ENCODE measurements around the gene EPHB2. TPM values are rescaled to one million over a fixed set of nuclear protein-coding genes. Genes with fewer than 3 reads are reported as not detected.

Gene EPHB2
- total RNA-seq, 1 experiment from 2014 or later = 0.79 TPM

- ChIA-PET POLR2A (interaction anchor here (0.7 kb wide), 1 partner anchor 28 kb away, joined by 3 read pairs; no protein-coding TSS in a partner anchor), CTCF (no interaction called here)
- no peaks in the 10 kb centered on the region for H3K9me3 Mint-ChIP-seq (ENCODE audit: unreplicated experiment)
- intact Hi-C loops (cut with micrococcal nuclease) = no loop called here
- no peak overlapping the region for H3K27ac Mint-ChIP-seq (ENCODE audit: low read depth, unreplicated experiment)
- H3K4me3 Mint-ChIP-seq (ENCODE audit: unreplicated experiment) = no peak overlapping the region
- no peak for TF ChIP-seq CTCF (IDR thresholded peaks at IDR 0.05; ENCODE audit: unreplicated experiment)
- no peaks in the 10 kb centered on the region for H3K36me3 Mint-ChIP-seq (ENCODE audit: insufficient read depth, unreplicated experiment)
- H3K27me3 Mint-ChIP-seq (ENCODE audit: insufficient read depth, unreplicated experiment) = peaks cover 13% of the 10 kb centered on the region
- no peak for DNase-seq (ENCODE audit: unreplicated experiment)
- H3K4me1 Mint-ChIP-seq (ENCODE audit: insufficient read depth, unreplicated experiment) = no peaks in the 10 kb centered on the region
- BruUV-seq (replicated peaks) = no TSS peak
Observed at GRCh38 chr1:22855668-22856606, 145.3 kb downstream of the EPHB2 start.

GRCh38 chr1:22857661-22858060, 147.0 kb downstream of the EPHB2 start:
- Mint-ChIP-seq H3K4me1 (ENCODE audit: insufficient read depth, unreplicated experiment) (no peaks in the 10 kb centered on the region), H3K9me3 (ENCODE audit: unreplicated experiment) (no peaks in the 10 kb centered on the region), H3K36me3 (ENCODE audit: insufficient read depth, unreplicated experiment) (no peaks in the 10 kb centered on the region), H3K4me3 (ENCODE audit: unreplicated experiment) (no peak overlapping the region), H3K27ac (ENCODE audit: low read depth, unreplicated experiment) (no peak overlapping the region), H3K27me3 (ENCODE audit: insufficient read depth, unreplicated experiment) (no peaks in the 10 kb centered on the region)
- TF ChIP-seq CTCF (IDR thresholded peaks at IDR 0.05; ENCODE audit: unreplicated experiment) = no peak
- ChIA-PET POLR2A (no interaction called here), CTCF (no interaction called here)
- intact Hi-C loops (cut with micrococcal nuclease) = no loop called here
- no TSS peak for BruUV-seq (replicated peaks)
- DNase-seq (ENCODE audit: unreplicated experiment) = no peak

- Mint-ChIP-seq H3K27ac (ENCODE audit: low read depth, unreplicated experiment) (no peak overlapping the region), H3K27me3 (ENCODE audit: insufficient read depth, unreplicated experiment) (no peaks in the 10 kb centered on the region), H3K9me3 (ENCODE audit: unreplicated experiment) (no peaks in the 10 kb centered on the region), H3K36me3 (ENCODE audit: insufficient read depth, unreplicated experiment) (no peaks in the 10 kb centered on the region), H3K4me1 (ENCODE audit: insufficient read depth, unreplicated experiment) (no peaks in the 10 kb centered on the region), H3K4me3 (ENCODE audit: unreplicated experiment) (no peak overlapping the region)
- CTCF ChIA-PET = interaction anchor here (2.6 kb wide), 1 partner anchor 157 kb away, joined by 23 read pairs; no protein-coding TSS in a partner anchor
- intact Hi-C loops (cut with micrococcal nuclease) = no loop called here
- DNase-seq (ENCODE audit: unreplicated experiment) = no peak
- BruUV-seq (replicated peaks) = no TSS peak
- POLR2A ChIA-PET = no interaction called here
- TF ChIP-seq CTCF (IDR thresholded peaks at IDR 0.05; ENCODE audit: unreplicated experiment) = no peak
Observed at GRCh38 chr1:22860414-22860800, 149.8 kb downstream of the EPHB2 start.

- BruUV-seq (replicated peaks) = no TSS peak
- Mint-ChIP-seq H3K4me1 (ENCODE audit: insufficient read depth, unreplicated experiment) (no peaks in the 10 kb centered on the region), H3K27me3 (ENCODE audit: insufficient read depth, unreplicated experiment) (no peaks in the 10 kb centered on the region), H3K9me3 (ENCODE audit: unreplicated experiment) (no peaks in the 10 kb centered on the region), H3K4me3 (ENCODE audit: unreplicated experiment) (no peak overlapping the region), H3K27ac (ENCODE audit: low read depth, unreplicated experiment) (no peak overlapping the region), H3K36me3 (ENCODE audit: insufficient read depth, unreplicated experiment) (no peaks in the 10 kb centered on the region)
- DNase-seq (ENCODE audit: unreplicated experiment) = no peak
- ChIA-PET POLR2A (interaction anchor here (0.6 kb wide), 1 partner anchor 10 kb away, joined by 4 read pairs; no protein-coding TSS in a partner anchor), CTCF (interaction anchor here (0.7 to 2.6 kb wide), 6 partner anchors 9 to 252 kb away, joined by 3 to 23 read pairs (median 8); no protein-coding TSS in a partner anchor)
- intact Hi-C loops (cut with micrococcal nuclease) = no loop called here
- no peak for TF ChIP-seq CTCF (IDR thresholded peaks at IDR 0.05; ENCODE audit: unreplicated experiment)
Observed at GRCh38 chr1:22860883-22861385, 150.3 kb downstream of the EPHB2 start.

All from MCF 10A (cell line).